Left ventricle myocardium inferior (tissue), 1 donor: Measurements from ENCODE around the gene PRKCZ. TPM values are rescaled to one million over a fixed set of nuclear protein-coding genes. Genes with fewer than 3 reads are reported as not detected.

Experiments used
- DNase-seq: peaks from one replicate; pipeline ENCODE4 v3.0.0-alpha.2; 2020
- H3K27ac ChIP-seq: fragments of 200-600 bp; replicated peaks from 2 replicates; pipeline ENCODE4 v1.8.0; 2021
- H3K27me3 ChIP-seq: fragments of 200-600 bp; 2 replicates; pipeline ENCODE4 v1.8.0; 2021; ENCODE audit warnings: low read depth
- H3K36me3 ChIP-seq: fragments of 200-600 bp; 2 replicates; pipeline ENCODE4 v1.8.0; 2021
- H3K4me1 ChIP-seq: fragments of 200-600 bp; 2 replicates; pipeline ENCODE4 v1.8.0; 2021
- H3K4me3 ChIP-seq: fragments of 200-600 bp; 2 replicates; pipeline ENCODE4 v1.8.0; 2021; ENCODE audit warnings: mild to moderate bottlenecking, moderate library complexity
- H3K9me3 ChIP-seq: fragments of 200-600 bp; replicated peaks from 2 replicates; pipeline ENCODE4 v1.8.0; 2021
- CTCF ChIP-seq: fragments of 200-600 bp; IDR thresholded peaks from 2 replicates; pipeline ENCODE4 v1.8.0; 2021; ENCODE audit warnings: antibody characterized with exemption, mild to moderate bottlenecking, borderline replicate concordance
- intact Hi-C: fragments of 100-400 bp; cut with micrococcal nuclease; formaldehyde crosslinking; loops from one replicate; pipeline ENCODE4 v1.11.0; 2022
- total RNA-seq: library from RNA; stranded (reverse); fragmentation: NEBNext Ultra II Directional; extraction: Animal tissue kit (Norgen Biotek cat#: 25700); gene quantifications from one replicate; pipeline ENCODE4 v1.2.1, GENCODE V29; 2021
- donor health status: DM: no; HTN: yes; CAD: no; lungs with severe emphysema.

The PRKCZ gene
- total RNA-seq, 1 donor from 2014 or later, result 19.1 TPM

DNA sequence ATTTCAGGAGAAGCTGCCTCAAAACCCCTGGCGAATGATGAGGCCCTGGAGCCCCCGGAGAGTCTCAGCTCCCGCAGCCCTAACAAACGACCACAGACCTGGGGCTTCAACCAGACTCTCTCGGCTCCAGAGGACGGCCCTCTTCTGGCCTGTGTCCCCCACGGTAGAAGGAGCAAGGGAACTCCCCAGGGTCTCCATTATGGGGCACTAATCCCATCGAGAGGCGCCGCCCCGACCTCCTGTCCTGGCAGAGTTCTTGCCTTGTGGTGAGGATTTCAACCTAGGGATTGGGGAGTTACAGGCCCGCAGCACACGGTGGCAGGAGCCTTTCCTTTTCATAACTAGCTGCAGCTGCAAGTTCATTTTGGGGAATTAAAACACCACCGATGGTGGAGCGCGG is 138.1 kb downstream of the PRKCZ start:
- peaks cover 9% of the 10 kb centered on the region for H3K36me3 ChIP-seq
- intact Hi-C loops, result no loop called here
- no peak overlapping the region for H3K27ac ChIP-seq
- no peaks in the 10 kb centered on the region for H3K27me3 ChIP-seq
- no peak overlapping the region for H3K4me3 ChIP-seq
- H3K9me3 ChIP-seq, result no peaks in the 10 kb centered on the region
- DNase-seq, result no peak
- TF ChIP-seq CTCF, result no peak
- H3K4me1 ChIP-seq, result peaks cover 42% of the 10 kb centered on the region

- peak overlapping the region; percentile 99 for H3K27ac ChIP-seq
- intact Hi-C loops, result no loop called here
- DNase-seq, result peak; percentile 96
- no peaks in the 10 kb centered on the region for H3K9me3 ChIP-seq
- H3K27me3 ChIP-seq, result no peaks in the 10 kb centered on the region
- peaks cover 9% of the 10 kb centered on the region for H3K36me3 ChIP-seq
- H3K4me1 ChIP-seq, result peaks cover 51% of the 10 kb centered on the region
- peak overlapping the region; percentile 79 for H3K4me3 ChIP-seq
- no peak for TF ChIP-seq CTCF
Measured at GRCh38 chr1:2189459-2190425, 139.5 kb downstream of the PRKCZ start.

GRCh38 chr1:2190491-2190976 is 140.3 kb downstream of the PRKCZ start:
- peaks cover 59% of the 10 kb centered on the region for H3K4me1 ChIP-seq
- peak overlapping the region; percentile 99 for H3K27ac ChIP-seq
- peaks cover 4% of the 10 kb centered on the region for H3K36me3 ChIP-seq
- H3K27me3 ChIP-seq, result no peaks in the 10 kb centered on the region
- no peak for TF ChIP-seq CTCF
- no peaks in the 10 kb centered on the region for H3K9me3 ChIP-seq
- intact Hi-C loops, result no loop called here
- H3K4me3 ChIP-seq, result peak overlapping the region; percentile 79
- no peak for DNase-seq

- no peak for TF ChIP-seq CTCF
- Histone ChIP-seq H3K27me3 (no peaks in the 10 kb centered on the region), H3K4me1 (peaks cover 66% of the 10 kb centered on the region), H3K27ac (peak overlapping the region; percentile 99), H3K4me3 (peak overlapping the region; percentile 11), H3K9me3 (no peaks in the 10 kb centered on the region), H3K36me3 (no peaks in the 10 kb centered on the region)
- DNase-seq, result no peak
- intact Hi-C loops, result no loop called here
Measured at GRCh38 chr1:2192031-2192995, 142.1 kb downstream of the PRKCZ start.
